ENCODE data around the gene SERPINA7.

GRCh38 chrX:106037835-106038473, 573 bp downstream of the SERPINA7 start:
- TF ChIP-seq POLR2A (IDR thresholded peaks at IDR 0.05) = no peak
- TF ChIP-seq POLR2AphosphoS5 (IDR thresholded peaks at IDR 0.05) = no peak
- TF ChIP-seq CTCF (IDR thresholded peaks at IDR 0.05) = no peak
